Small intestine (tissue), 7 donors: Measurements from ENCODE around the gene SLC7A8. TPM values are rescaled to one million over a fixed set of nuclear protein-coding genes. Genes with fewer than 3 reads are reported as not detected.
"Not testable (repeated sequence)": the region's sequence is repeated elsewhere in the genome, so short reads cannot be mapped to it uniquely, and the experiment has no call there.

Experiments used
- DNase-seq, 2 donors: peaks; one replicate each; pipeline versions ENCODE4 v3.0.0 to v3.0.0-alpha.2; 2013
- FAIRE-seq: peaks from 2 replicates; lab custom pipeline; 2012; peaks lifted over from hg19 to GRCh38; lab: Jason Lieb, UNC
- H3K27ac ChIP-seq, 3 donors: one replicate each; pipeline ENCODE4 v1.5.1; 2013; ENCODE audit warnings: low read length in 2 of 3, mild to moderate bottlenecking in 2 of 3, control low read depth in 1 of 3, inconsistent platforms in 1 of 3, low read depth in 1 of 3, moderate library complexity in 1 of 3
- H3K27me3 ChIP-seq, 3 donors: one replicate each; pipeline ENCODE4 v1.6.1; 2013; ENCODE audit warnings: low read length in 3 of 3, inconsistent platforms in 1 of 3; ENCODE audit not compliant: control insufficient read depth in 3 of 3, insufficient read depth in 3 of 3
- H3K36me3 ChIP-seq, 3 donors: one replicate each; pipeline ENCODE4 v1.6.1; 2013; ENCODE audit warnings: low read length in 3 of 3, inconsistent platforms in 1 of 3, low read depth in 1 of 3, mild to moderate bottlenecking in 1 of 3, moderate library complexity in 1 of 3; ENCODE audit not compliant: control insufficient read depth in 3 of 3, insufficient read depth in 2 of 3
- H3K4me1 ChIP-seq, 3 donors: one replicate each; pipeline ENCODE4 v1.6.1; 2013; ENCODE audit warnings: low read length in 2 of 3, inconsistent platforms in 1 of 3, low read depth in 1 of 3, mild to moderate bottlenecking in 1 of 3, moderate library complexity in 1 of 3; ENCODE audit not compliant: control insufficient read depth in 3 of 3, insufficient read depth in 2 of 3
- H3K4me3 ChIP-seq, 3 donors: one replicate each; pipeline ENCODE4 v1.5.1; 2013; ENCODE audit warnings: low read length in 3 of 3, control low read depth in 1 of 3, inconsistent platforms in 1 of 3, low read depth in 1 of 3, mild to moderate bottlenecking in 1 of 3, moderate library complexity in 1 of 3
- H3K9me3 ChIP-seq, 2 donors: one replicate each; pipeline ENCODE4 v1.6.1; 2013; ENCODE audit warnings: low read depth in 1 of 2, low read length in 1 of 2; ENCODE audit not compliant: control insufficient read depth in 2 of 2, insufficient read depth in 1 of 2
- WGBS, 3 donors: extraction: QIAGEN DNeasy Blood & Tissue Kit; methylation state at CpG; one replicate each; pipeline ENCODE4 v1.1.7; 2013; 5-methylcytosine and 5-hydroxymethylcytosine counted together
- polyA plus RNA-seq, 4 donors: library from polyadenylated mRNA; stranded (reverse) in 3 of 4; unstranded in 1 of 4; fragments of 200-250 nt in 3 of 4; fragments of 120-200 nt in 1 of 4; gene quantifications; one replicate each; pipeline versions ENCODE4 v1.2.1 to v1.2.3, GENCODE V29; 2013
- donor health status: healthy with polysubstance abuse.
- donor health status: control.
- donor health status: control.
- donor health status: Bipolar disorder and iron deficiency.
- donor health status: healthy.

SLC7A8 gene
- polyA plus RNA-seq, 4 donors, result 11.3 to 69.2 (median 39.9) TPM

DNA sequence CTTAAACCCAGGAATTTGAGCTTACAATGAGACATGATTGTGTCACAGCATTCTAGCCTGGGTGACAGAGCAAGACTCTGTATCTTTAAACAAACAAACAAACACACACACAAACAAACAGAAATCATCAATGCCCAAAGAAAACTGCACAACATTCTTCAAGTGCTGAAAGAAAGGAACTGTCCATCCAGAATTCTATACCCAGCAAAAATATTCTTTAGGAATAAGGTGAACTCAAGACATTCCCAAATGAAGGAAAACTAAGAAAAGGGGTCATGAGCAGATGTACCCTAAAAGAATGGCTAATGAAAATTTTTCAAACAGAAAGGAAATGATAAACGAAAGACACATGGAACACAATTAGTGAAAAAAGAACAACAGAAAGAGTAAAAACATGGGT is 32.0 kb upstream of the SLC7A8 start:
- Histone ChIP-seq H3K27me3 (peaks cover 0 to 2% (median 0%) of the 10 kb centered on the region in 3 donors), H3K9me3 (peaks cover 0 to 5% of the 10 kb centered on the region in 2 donors), H3K27ac (no peak overlapping the region), H3K4me1 (no peaks in the 10 kb centered on the region), H3K36me3 (no peaks in the 10 kb centered on the region), H3K4me3 (no peak overlapping the region)
- no peak for FAIRE-seq
- no peak for DNase-seq
- 94 to 100% (median 98%) methylated on average over 1 of the region's 1 CpG for WGBS, 3 donors

GRCh38 chr14:23209651-23210423 is 26.4 kb upstream of the SLC7A8 start:
- Histone ChIP-seq H3K27me3 (peaks cover 0 to 2% (median 0%) of the 10 kb centered on the region in 3 donors), H3K27ac (no peak overlapping the region), H3K9me3 (no peaks in the 10 kb centered on the region), H3K4me3 (no peak overlapping the region), H3K4me1 (no peaks in the 10 kb centered on the region), H3K36me3 (no peaks in the 10 kb centered on the region)
- no peak for DNase-seq
- WGBS, 3 donors, result 87 to 94% (median 90%) methylated on average over 7 of the region's 7 CpGs
- FAIRE-seq, result no peak

DNA sequence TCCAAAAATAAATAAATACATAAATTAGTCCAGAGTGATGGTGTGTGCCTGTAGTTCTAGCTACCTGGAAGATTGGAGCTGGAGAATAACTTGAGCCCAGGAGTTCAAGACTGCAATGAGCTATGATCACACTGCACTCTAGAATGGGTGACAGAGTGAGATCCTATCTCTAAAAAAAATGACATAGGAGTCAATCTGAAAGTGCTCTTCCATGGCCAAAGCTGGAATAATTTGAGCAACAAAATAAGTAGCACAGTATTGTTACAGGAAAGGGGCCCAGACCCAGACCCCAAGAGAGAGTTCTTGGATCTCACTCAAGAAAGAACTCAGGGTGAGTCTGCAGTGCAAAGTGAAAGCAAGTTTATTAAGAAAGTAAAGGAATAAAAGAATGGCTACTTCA is 24.9 kb upstream of the SLC7A8 start:
- H3K36me3 ChIP-seq, result no peaks in the 10 kb centered on the region
- no peak for DNase-seq
- no peak overlapping the region for H3K27ac ChIP-seq
- H3K4me1 ChIP-seq, result no peaks in the 10 kb centered on the region
- no peaks in the 10 kb centered on the region for H3K9me3 ChIP-seq
- FAIRE-seq, result no peak
- peaks cover 0 to under 1% (median 0%) of the 10 kb centered on the region in 3 donors for H3K27me3 ChIP-seq
- H3K4me3 ChIP-seq, result no peak overlapping the region

GRCh38 chr14:23207146-23207540 is 23.7 kb upstream of the SLC7A8 start:
- no peak overlapping the region for H3K27ac ChIP-seq
- FAIRE-seq, result no peak

GRCh38 chr14:23206422-23207145 is 23.1 kb upstream of the SLC7A8 start:
- Histone ChIP-seq H3K4me1 (no peaks in the 10 kb centered on the region), H3K36me3 (no peaks in the 10 kb centered on the region), H3K27me3 (no peaks in the 10 kb centered on the region), H3K9me3 (no peaks in the 10 kb centered on the region), H3K27ac (no peak overlapping the region), H3K4me3 (no peak overlapping the region)
- 73 to 92% (median 90%) methylated on average over 3 of the region's 3 CpGs for WGBS, 3 donors
- DNase-seq (no peak), FAIRE-seq (no peak)

More at GRCh38 chr14:23207146-23207540, 23.7 kb upstream of the SLC7A8 start:
- Histone ChIP-seq H3K27me3 (no peaks in the 10 kb centered on the region), H3K36me3 (no peaks in the 10 kb centered on the region), H3K4me1 (no peaks in the 10 kb centered on the region), H3K4me3 (no peak overlapping the region), H3K9me3 (no peaks in the 10 kb centered on the region)
- WGBS, 3 donors, result 72 to 86% (median 81%) methylated on average over 3 of the region's 3 CpGs
- no peak for DNase-seq

DNA sequence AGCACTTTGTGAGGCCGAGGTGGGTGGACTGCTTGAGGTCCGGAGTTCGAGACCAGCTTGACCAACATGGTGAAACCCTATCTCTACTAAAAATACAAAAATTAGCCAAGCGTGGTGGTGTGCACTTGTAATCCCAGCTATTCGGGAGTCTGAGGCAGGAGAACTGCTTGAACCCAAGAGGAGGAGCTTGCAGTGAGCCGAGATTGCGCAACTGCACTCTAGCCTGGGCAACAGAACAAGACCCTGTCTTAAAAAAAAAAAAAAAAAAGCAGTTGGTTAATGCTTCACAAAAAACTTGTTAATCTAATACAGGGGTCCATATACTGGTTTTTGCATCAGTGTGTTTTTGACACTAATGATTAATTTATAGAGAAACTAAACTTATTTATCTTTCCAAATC is 18.5 kb upstream of the SLC7A8 start:
- H3K9me3 ChIP-seq, result no peaks in the 10 kb centered on the region
- no peak overlapping the region for H3K4me3 ChIP-seq
- WGBS, 3 donors, result 86 to 89% (median 87%) methylated on average over 7 of the region's 7 CpGs
- no peak for DNase-seq
- no peaks in the 10 kb centered on the region for H3K4me1 ChIP-seq
- H3K27me3 ChIP-seq, result no peaks in the 10 kb centered on the region
- no peak for FAIRE-seq
- no peaks in the 10 kb centered on the region for H3K36me3 ChIP-seq
- no peak overlapping the region for H3K27ac ChIP-seq

DNA sequence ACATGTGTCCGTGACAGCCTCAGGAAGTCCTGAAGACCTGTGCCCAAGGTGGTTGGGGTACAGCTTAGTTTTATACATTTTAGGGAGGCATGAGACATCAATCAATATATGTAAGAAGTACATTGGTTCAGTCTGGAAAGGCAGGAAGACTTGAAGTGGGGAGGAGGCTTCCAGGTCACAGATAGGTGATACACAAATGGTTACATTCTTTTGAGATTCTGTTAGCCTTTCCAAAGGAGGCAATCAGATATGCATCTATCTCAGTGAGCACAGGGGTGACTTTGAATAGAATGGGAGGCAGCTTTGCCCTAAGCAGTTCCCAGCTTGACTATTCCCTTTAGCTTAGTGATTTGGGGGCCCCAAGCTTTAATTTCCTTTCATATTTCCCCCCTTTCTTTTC is 15.7 kb upstream of the SLC7A8 start:
- not testable (repeated sequence) for FAIRE-seq, H3K27ac ChIP-seq, DNase-seq, H3K4me3 ChIP-seq, H3K36me3 ChIP-seq, H3K27me3 ChIP-seq, H3K4me1 ChIP-seq, H3K9me3 ChIP-seq
- WGBS, 3 donors, result 85 to 90% (median 85%) methylated on average over 1 of the region's 1 CpG

GRCh38 chr14:23196487-23196886 is 13.0 kb upstream of the SLC7A8 start:
- H3K9me3 ChIP-seq, FAIRE-seq, H3K4me3 ChIP-seq, H3K36me3 ChIP-seq, H3K27ac ChIP-seq, H3K4me1 ChIP-seq, H3K27me3 ChIP-seq, DNase-seq: not testable (repeated sequence)
- WGBS, 3 donors, result 94 to 100% (median 94%) methylated on average over 2 of the region's 2 CpGs
